ENCODE data around the gene EIF2B2. TPM values are rescaled to one million over a fixed set of nuclear protein-coding genes. Genes with fewer than 3 reads are reported as not detected.

The EIF2B2 gene
- total and polyA plus RNA-seq, 9 of the 15 experiments (the other 6 are each of a cell fraction or from before 2014, with no cell fraction given): 10.6 to 94.1 (median 38.9) TPM

GRCh38 chr14:74979442-74980397, 23.0 kb upstream of the EIF2B2 start:
- Histone ChIP-seq H3K27me3 (ENCODE audit: control insufficient read depth in 2 of 2, insufficient read depth in 2 of 2, low read length in 2 of 2) (no peaks in the 10 kb centered on the region), H3K4me2 (ENCODE audit: insufficient read depth, low read length) (no peak overlapping the region), H3K9me3 (replicated peaks; ENCODE audit: control insufficient read depth, insufficient read depth, low read depth, low read length) (no peaks in the 10 kb centered on the region), H3K4me3 (no peak overlapping the region), H3K9ac (ENCODE audit: insufficient read depth in 1 of 2, low read depth in 2 of 2, low read length in 2 of 2) (peak overlapping the region in 1 of 2 experiments; percentile 28; a peak in 1 of 4 replicates), H3K79me2 (ENCODE audit: control insufficient read depth, insufficient read depth, low read length) (no peaks in the 10 kb centered on the region), H4K20me1 (replicated peaks; ENCODE audit: control insufficient read depth, insufficient read depth, low read length) (no peaks in the 10 kb centered on the region), H3K4me1 (replicated peaks in 1 of 2; ENCODE audit: control insufficient read depth in 2 of 2, insufficient read depth in 2 of 2, low read length in 2 of 2) (peaks cover 0 to 26% of the 10 kb centered on the region in 2 experiments; a peak in 2 of 5 replicates), H3K9me1 (ENCODE audit: control insufficient read depth, insufficient read depth, low read length) (no peaks in the 10 kb centered on the region), H3K36me3 (ENCODE audit: control insufficient read depth, insufficient read depth, low read length) (no peaks in the 10 kb centered on the region), H3K27ac (ENCODE audit: extremely low read depth, low read depth, low read length) (no peak overlapping the region), H2AFZ (ENCODE audit: low read depth, low read length) (0 out of 2 replicates have a peak overlapping the region, but pooled peaks have one; percentile 45)
- FAIRE-seq (no peak), ATAC-seq (peak; percentile 64), DNase-seq (ENCODE audit: extremely low read depth in 1 of 4, low spot score in 3 of 4) (peak in 1 of 4 experiments; percentile 2)
- TF ChIP-seq ZNF444 (CRISPR knock-in tag; IDR thresholded peaks at IDR 0.05): no peak
- no peak for TF ChIP-seq GTF2A2 (tag; IDR thresholded peaks at IDR 0.05)
- no peak for TF ChIP-seq ZNF583 (CRISPR knock-in tag; IDR thresholded peaks at IDR 0.05)
- no peak for TF ChIP-seq MTA1 (IDR thresholded peaks at IDR 0.05; ENCODE audit: borderline replicate concordance)
- ChIA-PET POLR2A (interaction anchor here (0.6 kb wide), 2 partner anchors 18 to 35 kb away, joined by 3 read pairs; no protein-coding TSS in a partner anchor), CTCF (ENCODE audit: low intra/inter-chr PET ratio) (no interaction called here)
- BruUV-seq (replicated peaks): no TSS peak
- in situ Hi-C loops (cut with MboI): no loop called here
- 44% methylated on average over 11 of the region's 23 CpGs for WGBS (ENCODE audit: insufficient coverage, low coverage, missing lambda C conversion rate)
- intact Hi-C loops (cut with micrococcal nuclease): no loop called here

- no peaks in the 10 kb centered on the region for H3K79me2 ChIP-seq (ENCODE audit: control insufficient read depth, insufficient read depth, low read length)
- no peak overlapping the region for H3K4me3 ChIP-seq
- no peaks in the 10 kb centered on the region for H3K27me3 ChIP-seq (ENCODE audit: control insufficient read depth in 2 of 2, insufficient read depth in 2 of 2, low read length in 2 of 2)
- BruUV-seq (replicated peaks): no TSS peak
- no peaks in the 10 kb centered on the region for H3K9me1 ChIP-seq (ENCODE audit: control insufficient read depth, insufficient read depth, low read length)
- H3K36me3 ChIP-seq (ENCODE audit: control insufficient read depth, insufficient read depth, low read length): no peaks in the 10 kb centered on the region
- ATAC-seq (no peak), DNase-seq (ENCODE audit: extremely low read depth in 1 of 4, low spot score in 3 of 4) (peak in 1 of 4 experiments; percentile 1), FAIRE-seq (no peak)
- no peaks in the 10 kb centered on the region for H4K20me1 ChIP-seq (replicated peaks; ENCODE audit: control insufficient read depth, insufficient read depth, low read length)
- POLR2A ChIA-PET: no interaction called here
- H2AFZ ChIP-seq (ENCODE audit: low read depth, low read length): no peak overlapping the region
- no peak for TF ChIP-seq CREB3L1 (IDR thresholded peaks at IDR 0.05; ENCODE audit: borderline replicate concordance, low read depth)
- TF ChIP-seq CBX8 (IDR thresholded peaks at IDR 0.05; ENCODE audit: borderline replicate concordance, extremely low read depth, low read depth, low read length, poor library complexity, severe bottlenecking): no peak
- TF ChIP-seq NFXL1 (CRISPR knock-in tag; IDR thresholded peaks at IDR 0.05): no peak
- H3K4me1 ChIP-seq (replicated peaks in 1 of 2; ENCODE audit: control insufficient read depth in 2 of 2, insufficient read depth in 2 of 2, low read length in 2 of 2): peaks cover 0 to 29% of the 10 kb centered on the region in 2 experiments; a peak in 2 of 5 replicates
- H3K9me3 ChIP-seq (replicated peaks; ENCODE audit: control insufficient read depth, insufficient read depth, low read depth, low read length): no peaks in the 10 kb centered on the region
- in situ Hi-C loops (cut with MboI) (no loop called here), intact Hi-C loops (cut with micrococcal nuclease) (no loop called here)
- 80% methylated on average over 4 of the region's 4 CpGs for WGBS (ENCODE audit: insufficient coverage, low coverage, missing lambda C conversion rate)
- H3K27ac ChIP-seq (ENCODE audit: extremely low read depth, low read depth, low read length): no peak overlapping the region
- no peak overlapping the region for H3K4me2 ChIP-seq (ENCODE audit: insufficient read depth, low read length)
- H3K9ac ChIP-seq (ENCODE audit: insufficient read depth in 1 of 2, low read depth in 2 of 2, low read length in 2 of 2): no peak overlapping the region
- CTCF ChIA-PET (ENCODE audit: low intra/inter-chr PET ratio): no interaction called here
Observed at GRCh38 chr14:74980398-74980730, 22.4 kb upstream of the EIF2B2 start.
